ENCODE results near the gene ARMS2. TPM values are rescaled to one million over a fixed set of nuclear protein-coding genes. Genes with fewer than 3 reads are reported as not detected.

The ARMS2 gene
- total RNA-seq, 1 experiment from 2014 or later: not detected

DNA sequence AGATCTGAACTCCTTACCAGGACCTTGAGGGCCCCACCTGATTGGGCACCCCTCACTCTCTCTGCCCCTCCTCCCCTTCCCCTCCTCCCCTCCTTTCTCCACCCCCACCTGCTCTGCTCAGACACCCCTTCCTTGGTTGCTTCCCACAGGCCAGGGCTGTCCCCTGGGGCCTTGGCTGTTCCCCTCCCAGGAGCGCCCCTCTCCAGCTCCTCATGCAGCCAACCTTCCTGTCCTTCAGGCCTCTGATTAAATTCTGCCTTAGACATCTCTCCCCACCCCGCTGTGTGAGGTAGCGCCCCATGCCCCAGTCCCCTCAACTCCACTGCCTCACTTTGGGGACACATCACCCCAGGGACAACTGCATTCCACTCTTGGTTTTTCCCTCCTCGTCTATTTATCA, 39.3 kb downstream of the ARMS2 start:
- no peak for DNase-seq (ENCODE audit: low spot score)

GRCh38 chr10:122494173-122494820, 39.8 kb downstream of the ARMS2 start:
- no peak for DNase-seq (ENCODE audit: low spot score)

GRCh38 chr10:122494833-122495232, 40.4 kb downstream of the ARMS2 start:
- DNase-seq (ENCODE audit: low spot score): peak; percentile 69

DNA sequence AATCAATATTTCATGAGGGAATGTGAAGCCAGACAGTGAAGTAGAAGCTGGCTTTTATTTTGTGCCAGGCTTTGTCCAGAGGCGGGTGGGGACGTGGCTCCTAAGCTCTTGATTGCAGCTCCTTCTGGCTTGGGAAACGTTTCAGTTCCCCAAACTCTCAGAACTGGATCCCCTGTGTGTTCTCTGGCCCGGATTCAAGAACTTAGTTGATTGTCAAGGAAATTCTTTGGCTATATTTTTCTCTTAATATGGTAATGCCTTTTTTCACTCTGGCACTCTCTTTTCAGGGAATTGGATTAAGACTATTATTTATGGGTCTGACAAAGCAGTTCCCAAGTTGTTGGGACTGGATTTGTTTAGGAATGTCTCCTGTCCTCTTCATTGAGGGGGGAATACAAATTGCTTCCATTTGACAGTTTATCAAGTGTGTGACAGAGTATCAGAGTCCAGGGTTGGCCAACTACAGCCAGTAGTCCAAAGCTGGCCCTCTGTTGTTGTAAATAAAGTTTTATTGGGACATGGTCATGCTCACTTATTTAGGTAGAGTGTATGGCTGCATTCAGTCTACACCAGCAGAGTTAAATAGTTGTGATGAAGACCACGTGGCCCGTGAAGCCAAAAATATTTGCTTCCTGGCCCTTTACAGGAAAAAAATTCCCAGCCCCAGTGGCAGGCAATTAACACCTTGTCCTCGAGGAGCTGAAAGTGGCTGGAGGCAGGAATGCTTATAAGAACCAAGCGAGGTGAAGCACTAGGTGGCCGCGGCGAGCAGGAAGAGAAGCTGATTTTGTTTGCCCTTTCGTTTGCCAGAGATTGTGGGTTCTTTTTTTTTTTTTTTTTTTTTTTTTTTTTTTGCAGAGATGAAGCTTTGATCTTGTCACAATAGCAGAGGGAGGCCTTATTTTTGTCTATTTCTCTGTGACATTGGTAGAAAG, 41.2 kb downstream of the ARMS2 start:
- no peak for DNase-seq (ENCODE audit: low spot score)

GRCh38 chr10:122497241-122497640, 42.8 kb downstream of the ARMS2 start:
- no peak for DNase-seq (ENCODE audit: low spot score)

- no peak for DNase-seq (ENCODE audit: low spot score)
These were observed 44.1 kb downstream of the ARMS2 start for GRCh38 chr10:122498521-122498920.

DNA sequence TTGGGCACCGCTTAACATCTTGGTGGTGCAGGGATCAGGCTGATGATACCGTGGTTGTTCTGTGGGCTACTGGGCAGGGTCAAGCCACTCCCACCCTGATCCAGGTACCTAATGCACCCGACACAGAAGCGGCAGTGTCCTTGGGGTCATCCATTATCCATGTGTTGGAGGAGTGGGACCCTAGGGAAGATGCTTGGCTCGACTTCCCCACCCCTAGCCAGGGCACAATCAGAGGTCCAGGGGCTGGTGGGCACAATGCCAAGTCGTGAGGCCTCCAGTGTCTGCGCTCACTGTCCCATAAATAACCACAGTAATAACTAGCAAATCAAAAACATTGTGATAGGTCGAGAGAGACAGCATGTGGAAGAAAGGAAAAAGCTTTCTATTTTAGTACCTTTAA, 44.6 kb downstream of the ARMS2 start:
- DNase-seq (ENCODE audit: low spot score): no peak

GRCh38 chr10:122499491-122499941, 45.1 kb downstream of the ARMS2 start:
- no peak for DNase-seq (ENCODE audit: low spot score)

- DNase-seq (ENCODE audit: low spot score): no peak
These were observed 45.7 kb downstream of the ARMS2 start for GRCh38 chr10:122500194-122500593.

GRCh38 chr10:122500726-122501125, 46.3 kb downstream of the ARMS2 start:
- DNase-seq (ENCODE audit: low spot score): no peak

- no peak for DNase-seq (ENCODE audit: low spot score)
These were observed 48.6 kb downstream of the ARMS2 start for GRCh38 chr10:122503012-122503411.

DNA sequence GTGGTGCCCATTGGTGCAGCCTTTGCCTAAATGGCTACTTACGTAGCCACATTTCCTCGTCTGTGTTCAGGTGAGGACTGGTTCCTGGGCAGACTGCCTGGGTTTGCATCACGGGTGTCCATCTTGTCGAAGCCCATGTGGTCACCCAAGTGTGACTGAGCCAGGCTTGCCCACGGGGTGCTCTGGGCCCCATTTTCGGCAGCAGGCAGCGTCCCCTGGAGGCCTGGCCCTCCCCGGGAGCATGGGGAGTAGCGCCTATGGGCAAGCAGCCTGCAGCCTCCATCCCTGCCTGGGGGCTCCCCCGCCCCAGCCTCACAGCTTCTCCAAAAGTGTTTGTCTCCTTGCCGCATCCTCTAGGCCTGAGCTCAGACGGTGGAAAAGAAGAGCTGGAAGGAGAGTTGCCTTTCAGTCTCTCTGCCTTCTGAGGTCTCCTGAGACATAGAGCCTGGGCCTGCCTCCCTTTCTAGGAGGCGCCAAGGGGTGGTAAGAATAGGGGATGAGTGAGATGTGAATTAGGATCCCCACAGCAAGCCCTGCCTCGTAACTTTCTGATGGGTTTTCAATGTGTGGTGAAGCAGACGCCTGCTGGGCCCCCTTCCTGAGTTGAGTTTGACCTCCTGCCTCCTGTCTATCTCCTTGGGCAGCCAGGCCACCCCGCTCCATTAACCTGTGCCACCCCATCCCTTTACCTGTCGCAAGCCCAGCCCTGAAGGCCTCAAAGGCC, 49.6 kb downstream of the ARMS2 start:
- no peak for DNase-seq (ENCODE audit: low spot score)

GRCh38 chr10:122504610-122504950, 50.1 kb downstream of the ARMS2 start:
- DNase-seq (ENCODE audit: low spot score): peak; percentile 75

DNA sequence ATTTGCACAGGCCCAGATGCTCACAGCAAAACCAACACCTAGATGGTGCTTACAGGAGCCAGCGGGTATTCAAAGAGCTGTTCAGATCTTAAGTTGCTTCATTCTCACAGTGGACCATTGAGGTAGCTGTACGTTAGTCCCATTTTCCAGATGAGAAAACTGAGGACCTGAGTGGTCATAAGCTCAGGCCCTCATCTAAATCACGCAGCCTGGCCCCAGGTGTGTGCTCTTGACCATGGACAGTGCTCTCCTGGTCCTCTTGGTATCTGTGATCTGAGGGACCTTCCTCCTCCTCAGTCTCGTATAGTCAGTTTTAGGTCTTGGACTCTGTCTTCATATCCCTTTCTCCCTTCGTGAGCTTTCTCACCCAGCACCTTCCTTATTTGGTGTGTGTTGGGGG, 50.6 kb downstream of the ARMS2 start:
- no peak for DNase-seq (ENCODE audit: low spot score)

DNA sequence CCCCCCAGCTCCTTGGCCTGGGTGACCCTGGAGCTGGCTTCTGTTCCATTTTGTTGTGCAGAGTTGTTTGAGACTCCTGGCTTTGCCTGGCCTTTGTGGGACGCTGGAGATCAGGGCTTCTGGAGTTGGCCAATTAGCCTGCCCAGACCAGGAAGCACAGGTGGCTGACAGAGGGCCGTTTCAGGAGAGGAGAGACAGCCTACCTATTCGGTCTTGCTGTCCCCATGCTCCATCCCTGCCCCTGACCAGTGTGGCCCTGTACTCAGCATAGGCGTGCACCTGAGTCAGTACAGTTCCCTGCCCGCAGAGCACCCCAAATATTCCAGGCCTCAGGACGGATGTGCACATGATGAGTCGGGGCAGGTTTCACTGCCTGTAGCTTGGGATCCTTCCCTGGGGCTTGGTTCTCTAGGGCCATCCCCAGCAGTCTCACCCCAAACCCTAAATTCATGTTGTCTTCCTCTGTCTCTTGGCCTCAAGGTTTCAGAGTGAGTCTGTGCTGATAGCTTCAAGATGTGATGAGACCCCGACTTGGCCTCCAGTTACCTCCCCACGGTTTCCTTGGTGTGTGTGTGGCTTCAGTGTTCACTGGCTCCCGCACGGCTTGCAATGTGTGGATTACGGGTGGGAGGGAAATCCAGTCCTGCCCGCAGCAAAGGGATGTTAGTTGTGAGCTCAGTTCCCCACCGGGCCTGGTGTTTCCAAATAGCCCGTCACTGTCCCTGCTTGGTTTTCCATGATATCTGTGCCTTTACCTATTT, 51.6 kb downstream of the ARMS2 start:
- no peak for DNase-seq (ENCODE audit: low spot score)

Other genes with a start within 250 kb of the ARMS2 start
- not detected in 2 replicates for gene BTBD16, start 183.4 kb upstream of the ARMS2 start, total RNA-seq (2014; rRNA removed; shearing (Covaris generic))
- 5.6 and 6.9 TPM in 2 replicates for gene PLEKHA1, start 79.9 kb upstream of the ARMS2 start, total RNA-seq (2014; rRNA removed; shearing (Covaris generic))
- 11.8 and 22.1 TPM in 2 replicates for gene HTRA1, start 6.9 kb downstream of the ARMS2 start, total RNA-seq (2014; rRNA removed; shearing (Covaris generic))
- gene DMBT1, start 106.1 kb downstream of the ARMS2 start, total RNA-seq (2014; rRNA removed; shearing (Covaris generic)): not detected in 2 replicates
- gene C10orf120, start 245.2 kb downstream of the ARMS2 start, total RNA-seq (2014; rRNA removed; shearing (Covaris generic)): not detected in 2 replicates

Measured in A172 (cell line).